ENCODE measurements around the gene TMED8. TPM values are rescaled to one million over a fixed set of nuclear protein-coding genes. Genes with fewer than 3 reads are reported as not detected.

The TMED8 gene
- total RNA-seq, 1 donor: 13.0 TPM

- no peak for DNase-seq (ENCODE audit: insufficient read length, low spot score, missing footprints)
- H3K27me3 ChIP-seq (ENCODE audit: insufficient read depth, low read length): no peaks in the 10 kb centered on the region
- peaks cover 3% of the 10 kb centered on the region for H4K20me1 ChIP-seq (ENCODE audit: insufficient read depth, low read length)
- H3K4me2 ChIP-seq (ENCODE audit: insufficient read depth, low read length): no peak overlapping the region
- TF ChIP-seq, protein P1, sequence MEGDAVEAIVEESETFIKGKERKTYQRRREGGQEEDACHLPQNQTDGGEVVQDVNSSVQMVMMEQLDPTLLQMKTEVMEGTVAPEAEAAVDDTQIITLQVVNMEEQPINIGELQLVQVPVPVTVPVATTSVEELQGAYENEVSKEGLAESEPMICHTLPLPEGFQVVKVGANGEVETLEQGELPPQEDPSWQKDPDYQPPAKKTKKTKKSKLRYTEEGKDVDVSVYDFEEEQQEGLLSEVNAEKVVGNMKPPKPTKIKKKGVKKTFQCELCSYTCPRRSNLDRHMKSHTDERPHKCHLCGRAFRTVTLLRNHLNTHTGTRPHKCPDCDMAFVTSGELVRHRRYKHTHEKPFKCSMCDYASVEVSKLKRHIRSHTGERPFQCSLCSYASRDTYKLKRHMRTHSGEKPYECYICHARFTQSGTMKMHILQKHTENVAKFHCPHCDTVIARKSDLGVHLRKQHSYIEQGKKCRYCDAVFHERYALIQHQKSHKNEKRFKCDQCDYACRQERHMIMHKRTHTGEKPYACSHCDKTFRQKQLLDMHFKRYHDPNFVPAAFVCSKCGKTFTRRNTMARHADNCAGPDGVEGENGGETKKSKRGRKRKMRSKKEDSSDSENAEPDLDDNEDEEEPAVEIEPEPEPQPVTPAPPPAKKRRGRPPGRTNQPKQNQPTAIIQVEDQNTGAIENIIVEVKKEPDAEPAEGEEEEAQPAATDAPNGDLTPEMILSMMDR (IDR thresholded peaks at IDR 0.05; ENCODE audit: extremely low read depth, low read depth, low read length): no peak
- H3K4me3 ChIP-seq (ENCODE audit: insufficient read depth, low read length): no peak overlapping the region
- peaks cover 2% of the 10 kb centered on the region for H3K79me2 ChIP-seq (ENCODE audit: insufficient read depth, low read length)
- no peak overlapping the region for H3K27ac ChIP-seq (ENCODE audit: low read depth, low read length)
- H2AFZ ChIP-seq (ENCODE audit: low read length): no peak overlapping the region
- H3K36me3 ChIP-seq (ENCODE audit: insufficient read depth, low read length): no peaks in the 10 kb centered on the region
- H3K4me1 ChIP-seq (ENCODE audit: insufficient read depth, low read length): peaks cover 3% of the 10 kb centered on the region
- no peaks in the 10 kb centered on the region for H3K9me3 ChIP-seq (ENCODE audit: low read depth, low read length)
Measured at GRCh38 chr14:77353469-77354141, 23.3 kb downstream of the TMED8 start.

DNA sequence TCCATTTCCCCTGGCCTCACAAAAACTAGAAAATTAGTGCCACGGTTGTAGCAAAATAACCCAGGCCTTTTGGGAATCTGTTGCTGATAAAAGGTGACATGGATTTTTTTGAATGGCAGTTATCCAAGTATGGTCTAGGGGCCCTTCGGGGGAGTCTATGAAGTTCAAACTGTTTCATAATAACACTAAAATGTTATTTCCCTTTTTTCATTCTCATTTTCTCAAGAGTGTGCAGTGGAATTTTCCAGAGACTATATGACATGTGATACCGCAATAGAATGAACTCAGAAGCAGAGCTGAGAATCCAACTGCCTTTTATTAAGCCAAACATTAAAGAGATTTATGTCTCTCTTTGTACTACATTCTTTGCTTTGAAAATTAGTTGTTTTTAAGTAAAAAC, 29.1 kb downstream of the TMED8 start:
- H3K4me1 ChIP-seq (ENCODE audit: insufficient read depth, low read length): no peaks in the 10 kb centered on the region
- no peak overlapping the region for H3K4me2 ChIP-seq (ENCODE audit: insufficient read depth, low read length)
- no peaks in the 10 kb centered on the region for H3K27me3 ChIP-seq (ENCODE audit: insufficient read depth, low read length)
- H2AFZ ChIP-seq (ENCODE audit: low read length): no peak overlapping the region
- H3K9me3 ChIP-seq (ENCODE audit: low read depth, low read length): no peaks in the 10 kb centered on the region
- no peak overlapping the region for H3K4me3 ChIP-seq (ENCODE audit: insufficient read depth, low read length)
- peaks cover 9% of the 10 kb centered on the region for H3K36me3 ChIP-seq (ENCODE audit: insufficient read depth, low read length)
- TF ChIP-seq, protein P1 (IDR thresholded peaks at IDR 0.05; ENCODE audit: extremely low read depth, low read depth, low read length): no peak
- no peaks in the 10 kb centered on the region for H3K79me2 ChIP-seq (ENCODE audit: insufficient read depth, low read length)
- peaks cover 4% of the 10 kb centered on the region for H4K20me1 ChIP-seq (ENCODE audit: insufficient read depth, low read length)
- no peak overlapping the region for H3K27ac ChIP-seq (ENCODE audit: low read depth, low read length)
- no peak for DNase-seq (ENCODE audit: insufficient read length, low spot score, missing footprints)

DNA sequence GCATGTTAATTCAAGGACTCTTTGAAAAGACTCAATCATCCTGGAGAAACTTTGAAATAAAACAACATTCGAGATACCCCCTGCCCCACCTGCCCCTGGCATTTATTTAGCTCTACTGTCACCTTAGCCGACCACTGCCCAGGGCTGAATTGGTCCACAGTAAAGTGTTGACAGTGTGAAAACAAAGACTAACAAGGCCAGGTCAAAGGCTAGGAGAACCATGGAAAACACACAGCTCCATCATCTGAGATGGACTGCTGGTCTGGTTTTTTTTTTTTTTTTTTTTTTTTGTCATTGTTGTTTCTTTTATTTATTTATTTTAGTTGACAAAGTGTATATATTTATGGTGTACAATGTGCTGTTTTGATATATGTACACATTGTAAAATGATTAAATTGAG, 30.4 kb downstream of the TMED8 start:
- no peaks in the 10 kb centered on the region for H3K79me2 ChIP-seq (ENCODE audit: insufficient read depth, low read length)
- H3K27ac ChIP-seq (ENCODE audit: low read depth, low read length): no peak overlapping the region
- H3K4me1 ChIP-seq (ENCODE audit: insufficient read depth, low read length): no peaks in the 10 kb centered on the region
- no peaks in the 10 kb centered on the region for H3K27me3 ChIP-seq (ENCODE audit: insufficient read depth, low read length)
- DNase-seq (ENCODE audit: insufficient read length, low spot score, missing footprints): no peak
- TF ChIP-seq, protein P1 (IDR thresholded peaks at IDR 0.05; ENCODE audit: extremely low read depth, low read depth, low read length): no peak
- no peaks in the 10 kb centered on the region for H3K9me3 ChIP-seq (ENCODE audit: low read depth, low read length)
- H3K36me3 ChIP-seq (ENCODE audit: insufficient read depth, low read length): peaks cover 12% of the 10 kb centered on the region
- H4K20me1 ChIP-seq (ENCODE audit: insufficient read depth, low read length): peaks cover 4% of the 10 kb centered on the region
- no peak overlapping the region for H3K4me2 ChIP-seq (ENCODE audit: insufficient read depth, low read length)
- no peak overlapping the region for H3K4me3 ChIP-seq (ENCODE audit: insufficient read depth, low read length)
- no peak overlapping the region for H2AFZ ChIP-seq (ENCODE audit: low read length)

DNA sequence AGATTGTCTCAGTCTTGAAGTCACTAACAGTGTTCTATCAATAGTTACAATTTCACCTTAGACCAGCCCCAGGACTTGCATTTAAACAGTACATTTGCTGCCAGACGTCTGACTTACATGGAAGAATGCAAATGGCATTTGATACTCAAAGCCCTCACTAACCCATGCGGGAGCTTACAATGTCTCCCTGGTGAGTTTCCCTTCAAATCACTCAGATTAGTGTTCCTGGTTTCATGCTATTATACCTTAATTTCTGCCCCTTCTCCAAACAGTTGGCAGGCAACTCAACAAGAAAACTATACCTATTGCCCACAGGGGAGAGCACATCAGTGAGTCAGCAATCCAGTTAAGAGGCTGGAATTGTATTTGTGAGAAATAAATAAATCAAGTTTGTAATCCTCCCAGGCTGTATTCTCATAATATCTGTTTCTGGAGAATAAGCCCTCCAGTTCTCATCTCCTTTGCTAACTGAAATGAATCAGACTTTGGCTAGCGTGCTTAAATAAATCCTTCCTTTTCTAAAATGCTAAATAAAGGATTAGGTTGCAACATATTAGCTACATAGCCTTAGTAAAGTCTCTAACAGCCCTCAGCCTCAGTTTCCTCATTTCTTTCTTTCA, 32.4 kb downstream of the TMED8 start:
- Histone ChIP-seq H3K4me1 (ENCODE audit: insufficient read depth, low read length) (peaks cover 4% of the 10 kb centered on the region), H3K36me3 (ENCODE audit: insufficient read depth, low read length) (peaks cover 19% of the 10 kb centered on the region), H3K27me3 (ENCODE audit: insufficient read depth, low read length) (no peaks in the 10 kb centered on the region), H3K4me2 (ENCODE audit: insufficient read depth, low read length) (no peak overlapping the region), H3K79me2 (ENCODE audit: insufficient read depth, low read length) (no peaks in the 10 kb centered on the region), H2AFZ (ENCODE audit: low read length) (no peak overlapping the region), H3K27ac (ENCODE audit: low read depth, low read length) (no peak overlapping the region), H3K9me3 (ENCODE audit: low read depth, low read length) (no peaks in the 10 kb centered on the region), H3K4me3 (ENCODE audit: insufficient read depth, low read length) (no peak overlapping the region), H4K20me1 (ENCODE audit: insufficient read depth, low read length) (peaks cover 4% of the 10 kb centered on the region)
- DNase-seq (ENCODE audit: insufficient read length, low spot score, missing footprints): no peak
- TF ChIP-seq, protein P1 (IDR thresholded peaks at IDR 0.05; ENCODE audit: extremely low read depth, low read depth, low read length): no peak
